H1 (cell line): ENCODE results near the gene LCA5L. TPM values are rescaled to one million over a fixed set of nuclear protein-coding genes. Genes with fewer than 3 reads are reported as not detected.

ENCODE experiments used
- CTCF ChIA-PET: fragments of 300-600 bp; sonication (Branson Sonifier 250); formaldehyde crosslinking; loops from one replicate; lab custom pipeline; 2021; ENCODE audit not compliant: partially characterized antibody; lab: Charles Lee
- POLR2A ChIA-PET: fragments of 300-600 bp; sonication (Branson Sonifier 250); formaldehyde crosslinking; loops from one replicate; lab custom pipeline; 2021; ENCODE audit warnings: inconsistent platforms; ENCODE audit not compliant: partially characterized antibody; lab: Charles Lee
- DNase-seq, 2 experiments: peaks; one replicate each; pipeline versions ENCODE4 v3.0.0 to v3.0.0-alpha.2; 2010 to 2022; ENCODE audit warnings: low spot score in 2 of 2, low read depth in 1 of 2, mixed read lengths in 1 of 2
- FAIRE-seq: peaks from 2 replicates; lab custom pipeline; 2011; peaks lifted over from hg19 to GRCh38; lab: Jason Lieb, UNC
- H2AFZ ChIP-seq: 2 replicates; pipeline ENCODE4 v1.8.1; 2012; ENCODE audit warnings: low read length, inconsistent platforms
- H2AK5ac ChIP-seq: 2 replicates; pipeline ENCODE4 v1.6.1; 2013; ENCODE audit warnings: low read depth, low read length
- H2BK120ac ChIP-seq: replicated peaks from 2 replicates; pipeline ENCODE3; 2013; ENCODE audit warnings: low read depth, low read length, inconsistent platforms
- H2BK12ac ChIP-seq: 2 replicates; pipeline ENCODE4 v1.6.1; 2013; ENCODE audit warnings: low read depth, low read length
- H2BK15ac ChIP-seq: 2 replicates; pipeline ENCODE4 v1.6.1; 2013; ENCODE audit warnings: low read length
- H2BK20ac ChIP-seq: 2 replicates; pipeline ENCODE4 v1.6.1; 2013; ENCODE audit warnings: low read length
- H2BK5ac ChIP-seq: 2 replicates; pipeline ENCODE4 v1.6.1; 2013; ENCODE audit warnings: low read depth, low read length
- H3K14ac ChIP-seq: 2 replicates; pipeline ENCODE4 v1.6.1; 2013; ENCODE audit warnings: inconsistent platforms; ENCODE audit not compliant: insufficient read length
- H3K18ac ChIP-seq: 2 replicates; pipeline ENCODE4 v1.6.1; 2013; ENCODE audit warnings: low read length; ENCODE audit errors: extremely low read depth
- H3K23ac ChIP-seq: 2 replicates; pipeline ENCODE4 v1.6.1; 2013; ENCODE audit warnings: inconsistent platforms; ENCODE audit not compliant: insufficient read length
- H3K23me2 ChIP-seq: 2 replicates; pipeline ENCODE4 v1.6.1; 2013; ENCODE audit warnings: low read depth, low read length
- H3K27ac ChIP-seq: 2 replicates; pipeline ENCODE4 v1.6.1; 2011; ENCODE audit warnings: low read depth, low read length, inconsistent platforms
- H3K27me3 ChIP-seq, 4 experiments: replicated peaks in 1 of 4; 1 replicate in 1 of 4; 2 replicates in 3 of 4; pipeline versions ENCODE4 v1.6.1 to v1.8.1; 2011 to 2013; ENCODE audit warnings: low read length in 3 of 4, mild to moderate bottlenecking in 3 of 4, inconsistent platforms in 2 of 4, mixed read lengths in 2 of 4, moderate library complexity in 1 of 4; ENCODE audit not compliant: control insufficient read depth in 3 of 4, insufficient read depth in 3 of 4; ENCODE audit errors: extremely low read depth in 1 of 4
- H3K36me3 ChIP-seq, 4 experiments: 2 replicates each; pipeline versions ENCODE4 v1.6.1 to v1.8.1; 2011 to 2013; ENCODE audit warnings: mild to moderate bottlenecking in 4 of 4, low read length in 3 of 4, moderate library complexity in 2 of 4, control low read depth in 1 of 4, inconsistent platforms in 1 of 4; ENCODE audit not compliant: insufficient read depth in 4 of 4, control insufficient read depth in 2 of 4
- H3K4ac ChIP-seq: replicated peaks from 2 replicates; pipeline ENCODE3; 2013; ENCODE audit warnings: low read length, low read depth, mixed read lengths, inconsistent platforms; ENCODE audit not compliant: insufficient read length
- H3K4me1 ChIP-seq, 4 experiments: replicated peaks in 1 of 4; 1 replicate in 1 of 4; 2 replicates in 3 of 4; pipeline versions ENCODE4 v1.6.1 to v1.8.1; 2011 to 2013; ENCODE audit warnings: low read length in 3 of 4, inconsistent platforms in 2 of 4, mixed read lengths in 1 of 4; ENCODE audit not compliant: insufficient read depth in 4 of 4, control insufficient read depth in 3 of 4
- H3K4me2 ChIP-seq, 2 experiments: 2 replicates each; pipeline versions ENCODE4 v1.6.1 to v1.8.1; 2011 to 2013; ENCODE audit warnings: low read depth in 2 of 2, low read length in 2 of 2, control low read depth in 1 of 2, inconsistent platforms in 1 of 2, mild to moderate bottlenecking in 1 of 2; ENCODE audit not compliant: insufficient read depth in 1 of 2
- H3K4me3 ChIP-seq, 4 experiments: fragments of 200-600, 300-600 bp in 1 of 4; sonication (generic), shearing (Covaris generic), sonication (Bioruptor Twin) in 1 of 4; 2 replicates each; pipeline versions ENCODE4 v1.5.1 to v1.8.1; 2011 to 2016; ENCODE audit warnings: low read length in 4 of 4, low read depth in 3 of 4, control low read depth in 2 of 4, inconsistent platforms in 2 of 4, mild to moderate bottlenecking in 2 of 4, mixed read lengths in 1 of 4, moderate library complexity in 1 of 4; ENCODE audit not compliant: insufficient read depth in 2 of 4; ENCODE audit errors: extremely low read depth in 1 of 4
- H3K56ac ChIP-seq: replicated peaks from 2 replicates; pipeline ENCODE3; 2013; ENCODE audit warnings: low read depth, mild to moderate bottlenecking, mixed read lengths, low read length, inconsistent platforms; ENCODE audit not compliant: insufficient read length
- H3K79me1 ChIP-seq: 2 replicates; pipeline ENCODE4 v1.6.1; 2013; ENCODE audit warnings: low read depth, low read length, control low read depth
- H3K79me2 ChIP-seq, 2 experiments: 2 replicates each; pipeline versions ENCODE4 v1.6.1 to v1.8.1; 2012 to 2013; ENCODE audit warnings: low read length in 2 of 2, mild to moderate bottlenecking in 2 of 2, inconsistent platforms in 1 of 2; ENCODE audit not compliant: insufficient read depth in 2 of 2, control insufficient read depth in 1 of 2
- H3K9ac ChIP-seq, 4 experiments: replicated peaks in 1 of 4; 1 replicate in 1 of 4; 2 replicates in 3 of 4; pipeline versions ENCODE4 v1.6.1 to v1.8.1; 2011 to 2013; ENCODE audit warnings: low read depth in 3 of 4, low read length in 3 of 4, control low read depth in 2 of 4, mild to moderate bottlenecking in 2 of 4, moderate library complexity in 2 of 4, inconsistent platforms in 1 of 4; ENCODE audit errors: extremely low read depth in 1 of 4
- H3K9me3 ChIP-seq, 2 experiments: 2 replicates each; pipeline versions ENCODE4 v1.6.1 to v1.8.1; 2012 to 2013; ENCODE audit warnings: mild to moderate bottlenecking in 2 of 2, moderate library complexity in 2 of 2, control low read depth in 1 of 2, inconsistent platforms in 1 of 2, low read depth in 1 of 2, low read length in 1 of 2, mixed read lengths in 1 of 2; ENCODE audit not compliant: insufficient read depth in 2 of 2
- H4K20me1 ChIP-seq, 2 experiments: replicated peaks in 1 of 2; 2 replicates each; pipeline versions ENCODE3 to v1.8.1; 2011 to 2013; ENCODE audit warnings: inconsistent platforms in 2 of 2, low read length in 2 of 2, mild to moderate bottlenecking in 1 of 2; ENCODE audit not compliant: insufficient read depth in 2 of 2, control insufficient read depth in 1 of 2
- H4K5ac ChIP-seq: 2 replicates; pipeline ENCODE4 v1.6.1; 2013; ENCODE audit warnings: low read length, low read depth, mixed read lengths, inconsistent platforms; ENCODE audit not compliant: insufficient read length
- H4K8ac ChIP-seq: 2 replicates; pipeline ENCODE4 v1.8.0; 2013; ENCODE audit warnings: mild to moderate bottlenecking, moderate library complexity, low read length, inconsistent platforms; ENCODE audit not compliant: insufficient read depth; ENCODE audit errors: extremely low read depth
- H4K91ac ChIP-seq: replicated peaks from 2 replicates; pipeline ENCODE3; 2013; ENCODE audit warnings: low read length, mixed read lengths, inconsistent platforms; ENCODE audit not compliant: insufficient read length
- ASH2L ChIP-seq: fragments of 200-600, 300-600 bp; sonication (generic); IDR thresholded peaks from one replicate; pipeline ENCODE4 v1.7.1; 2017; ENCODE audit warnings: low read length
- BCL11A ChIP-seq, 2 experiments: IDR thresholded peaks; one replicate each; pipeline ENCODE4 v1.6.1; 2011; ENCODE audit warnings: low read depth in 2 of 2, low read length in 2 of 2, mild to moderate bottlenecking in 2 of 2
- GTF2F1 ChIP-seq: IDR thresholded peaks from 2 replicates; pipeline ENCODE4 v1.6.1; 2012; ENCODE audit warnings: low read depth, low read length, improper control_type of control experiment, borderline replicate concordance
- KDM4A ChIP-seq: IDR thresholded peaks from one replicate; pipeline ENCODE4 v1.7.1; 2012; ENCODE audit warnings: low read depth, mild to moderate bottlenecking, moderate library complexity, low read length, inconsistent platforms; ENCODE audit not compliant: severe bottlenecking
- MAX ChIP-seq: IDR thresholded peaks from 2 replicates; pipeline ENCODE4 v1.6.1; 2012; ENCODE audit warnings: inconsistent platforms
- RAD21 ChIP-seq, 2 experiments: IDR thresholded peaks in 1 of 2; conservative IDR thresholded peaks in 1 of 2; 2 replicates each; pipeline ENCODE4 v1.6.1; 2011; ENCODE audit warnings: low read depth in 2 of 2, low read length in 2 of 2, improper control_type of control experiment in 1 of 2, inconsistent platforms in 1 of 2, mild to moderate bottlenecking in 1 of 2, moderate library complexity in 1 of 2
- RBBP5 ChIP-seq: IDR thresholded peaks from 2 replicates; pipeline ENCODE4 v1.7.1; 2012; ENCODE audit warnings: low read depth, mild to moderate bottlenecking, inconsistent platforms, low read length, moderate library complexity, borderline replicate concordance
- SIRT6 ChIP-seq: IDR thresholded peaks from one replicate; pipeline ENCODE4 v1.7.1; 2012; ENCODE audit warnings: low read length, inconsistent platforms
- TAF7 ChIP-seq: optimal IDR thresholded peaks from 2 replicates; pipeline ENCODE3; 2011; ENCODE audit warnings: low read depth, mild to moderate bottlenecking, inconsistent platforms, low read length, moderate library complexity, borderline replicate concordance
- TEAD4 ChIP-seq: IDR thresholded peaks from 2 replicates; pipeline ENCODE4 v1.6.1; 2012; ENCODE audit warnings: low read depth, low read length, inconsistent platforms, mixed read lengths
- YY1 ChIP-seq: IDR thresholded peaks from 2 replicates; pipeline ENCODE4 v1.6.1; 2011; ENCODE audit warnings: low read depth, mild to moderate bottlenecking, low read length
- WGBS, 2 experiments: shearing (Covaris generic) in 1 of 2; methylation state at CpG; one replicate each; pipeline versions ENCODE4 v1.1.6 to v1.1.7; 2013 to 2015; ENCODE audit warnings: low lambda C conversion rate in 2 of 2, mixed read lengths in 2 of 2, inconsistent platforms in 1 of 2, low coverage in 1 of 2, missing lambda C conversion rate in 1 of 2; ENCODE audit not compliant: insufficient replicate concordance in 2 of 2, insufficient coverage in 1 of 2, insufficient read length in 1 of 2; ENCODE audit errors: extremely low coverage in 1 of 2, missing lambda C conversion rate in 1 of 2; 5-methylcytosine and 5-hydroxymethylcytosine counted together
- polyA plus RNA-seq, 7 experiments: library from polyadenylated mRNA; depleted of rRNA in 3 of 7; stranded (reverse) in 5 of 7; unstranded in 2 of 7; fragments of >200 nt in 5 of 7; fragments of 200-250 nt in 2 of 7; gene quantifications; 1 replicate in 5 of 7; 2 replicates in 1 of 7; 4 replicates in 1 of 7; pipeline versions ENCODE4 v1.2.1 to v1.2.3, GENCODE V29; 2011 to 2013; ENCODE audit warnings: missing spikeins in 2 of 7, mixed read lengths in 2 of 7
- total RNA-seq: library from RNA; stranded (reverse); fragmentation: NEBNext Ultra II Directional; extraction: Animal tissue kit (Norgen Biotek cat#: 25700); gene quantifications from 2 replicates; pipeline ENCODE4 v1.2.1, GENCODE V29; 2021

Gene LCA5L
- total and polyA plus RNA-seq, 2 of the 8 experiments (the other 6 are each of a cell fraction or from before 2014, with no cell fraction given): 0.11 to 0.84 TPM

GRCh38 chr21:39430457-39430856 lies 15.1 kb downstream of the LCA5L start:
- FAIRE-seq (peak; percentile 50), DNase-seq (no peak)
- H3K4me3 ChIP-seq: no peak overlapping the region; a peak in 1 of 8 replicates
- H3K79me1 ChIP-seq: no peaks in the 10 kb centered on the region
- peak overlapping the region; percentile 62; the same call in 1 of the 2 replicates for H2BK20ac ChIP-seq
- no peaks in the 10 kb centered on the region; the same call in 1 of the 2 replicates for H3K23me2 ChIP-seq
- H3K9me3 ChIP-seq: no peaks in the 10 kb centered on the region
- no peak overlapping the region for H4K91ac ChIP-seq
- no peaks in the 10 kb centered on the region for H3K36me3 ChIP-seq
- H2BK15ac ChIP-seq: no peak overlapping the region
- no peaks in the 10 kb centered on the region for H4K20me1 ChIP-seq
- H3K4me1 ChIP-seq: peaks cover 0 to 10% (median 5%) of the 10 kb centered on the region in 4 experiments; a peak in 4 of 7 replicates
- H4K5ac ChIP-seq: no peak overlapping the region
- no peak overlapping the region for H3K4ac ChIP-seq
- H4K8ac ChIP-seq: no peak overlapping the region
- no peak overlapping the region for H3K23ac ChIP-seq
- CTCF ChIA-PET: interaction anchor here (0.7 to 5.5 kb wide), 5 partner anchors 9 to 558 kb away, joined by 3 to 54 read pairs (median 5); no protein-coding TSS in a partner anchor
- H3K18ac ChIP-seq: no peak overlapping the region
- H3K9ac ChIP-seq: no peak overlapping the region
- WGBS, 2 experiments: 51% methylated on average over 4 of the region's 4 CpGs; no CpG with 5 or more reads in 1 of the 2 experiments
- no peak overlapping the region for H2BK12ac ChIP-seq
- H3K27ac ChIP-seq: no peak overlapping the region
- H3K14ac ChIP-seq: no peak overlapping the region
- H3K56ac ChIP-seq: no peak overlapping the region
- no peak overlapping the region for H2AFZ ChIP-seq
- H2AK5ac ChIP-seq: no peak overlapping the region
- no peaks in the 10 kb centered on the region for H3K79me2 ChIP-seq
- H2BK5ac ChIP-seq: peak overlapping the region; percentile 26; the same call in 1 of the 2 replicates
- H3K27me3 ChIP-seq: no peaks in the 10 kb centered on the region; a peak in 1 of 7 replicates
- POLR2A ChIA-PET: interaction anchor here (0.8 to 1.7 kb wide), 5 partner anchors 9 to 247 kb away, joined by 3 to 6 read pairs (median 4); partner anchors contain the start of gene PSMG1
- H2BK120ac ChIP-seq: no peak overlapping the region
- peak overlapping the region in 1 of 2 experiments; percentile 9; a peak in 1 of 4 replicates for H3K4me2 ChIP-seq
- TF ChIP-seq KDM4A (no peak), GTF2F1 (no peak), RAD21 (IDR thresholded peaks at IDR 0.05 in 1 of 2, conservative IDR thresholded peaks at IDR 0.05 in 1 of 2; ENCODE audit: low read depth in 2 of 2, low read length in 2 of 2) (no peak), ASH2L (peak; percentile 43), SIRT6 (no peak), TAF7 (no peak), MAX (no peak), RBBP5 (no peak), TEAD4 (peak; percentile 41; the same call in 1 of the 2 replicates), YY1 (no peak), BCL11A (IDR thresholded peaks at IDR 0.05; ENCODE audit: low read depth in 2 of 2, low read length in 2 of 2) (no peak)
